NCI-H2196 (cell line): ENCODE results near the gene INPP4A.

ENCODE experiments used
- DNase-seq: peaks from one replicate; lab custom pipeline; 2025; ENCODE audit not compliant: unreplicated experiment; lab: John Stamatoyannopoulos, UW

INPP4A gene

GRCh38 chr2:98537390-98538126, 92.9 kb downstream of the INPP4A start:
- no peak for DNase-seq

GRCh38 chr2:98538280-98539041, 93.8 kb downstream of the INPP4A start:
- no peak for DNase-seq

- DNase-seq = no peak
Measured at GRCh38 chr2:98539056-98539735, 94.5 kb downstream of the INPP4A start.

GRCh38 chr2:98540536-98540935, 95.9 kb downstream of the INPP4A start:
- no peak for DNase-seq

GRCh38 chr2:98541489-98541888, 96.8 kb downstream of the INPP4A start:
- no peak for DNase-seq

- DNase-seq = no peak
Measured at GRCh38 chr2:98541906-98542305, 97.2 kb downstream of the INPP4A start.

- DNase-seq = no peak
Measured at GRCh38 chr2:98543214-98543613, 98.6 kb downstream of the INPP4A start.

- no peak for DNase-seq
Measured at GRCh38 chr2:98543842-98544241, 99.2 kb downstream of the INPP4A start.

GRCh38 chr2:98545591-98545990, 100.9 kb downstream of the INPP4A start:
- no peak for DNase-seq

GRCh38 chr2:98546186-98546585, 101.5 kb downstream of the INPP4A start:
- DNase-seq = no peak

GRCh38 chr2:98547092-98547790, 102.6 kb downstream of the INPP4A start:
- DNase-seq = peak; percentile 26

- no peak for DNase-seq
Measured at GRCh38 chr2:98548920-98549818, 104.5 kb downstream of the INPP4A start.

- DNase-seq = no peak
Measured at GRCh38 chr2:98550165-98550564, 105.5 kb downstream of the INPP4A start.

GRCh38 chr2:98551316-98551715, 106.7 kb downstream of the INPP4A start:
- DNase-seq = no peak

- no peak for DNase-seq
Measured at GRCh38 chr2:98552499-98553179, 108.0 kb downstream of the INPP4A start.

GRCh38 chr2:98554116-98554861, 109.6 kb downstream of the INPP4A start:
- no peak for DNase-seq

GRCh38 chr2:98555696-98556095, 111.0 kb downstream of the INPP4A start:
- no peak for DNase-seq

- no peak for DNase-seq
Measured at GRCh38 chr2:98556344-98557033, 111.8 kb downstream of the INPP4A start.
